ENCODE data around the gene SREBF1.

DNA sequence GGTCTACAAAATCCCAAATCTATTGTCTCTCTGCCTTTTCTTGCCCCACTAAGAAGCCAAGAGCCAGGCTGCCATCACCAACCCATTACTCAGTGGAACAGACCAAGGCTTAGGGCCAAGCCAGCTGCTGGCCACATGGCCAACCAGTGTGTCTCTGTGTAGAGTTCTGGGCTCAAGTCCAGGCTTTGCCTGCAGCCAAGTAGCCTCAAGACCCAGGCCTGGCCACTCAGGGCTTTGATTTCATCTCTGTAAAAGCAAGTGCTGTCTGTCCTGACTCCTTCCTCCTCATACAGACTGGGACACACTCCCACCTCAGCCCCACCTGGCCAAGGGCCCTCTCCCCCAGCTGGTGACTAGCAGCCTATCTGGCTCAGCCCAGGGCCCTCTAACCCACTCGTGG is 14.6 kb downstream of the SREBF1 start:
- no peak for TF ChIP-seq EZH2 (IDR thresholded peaks at IDR 0.05; ENCODE audit: borderline replicate concordance, low read depth, low read length, severe bottlenecking)
- TF ChIP-seq, protein P1, sequence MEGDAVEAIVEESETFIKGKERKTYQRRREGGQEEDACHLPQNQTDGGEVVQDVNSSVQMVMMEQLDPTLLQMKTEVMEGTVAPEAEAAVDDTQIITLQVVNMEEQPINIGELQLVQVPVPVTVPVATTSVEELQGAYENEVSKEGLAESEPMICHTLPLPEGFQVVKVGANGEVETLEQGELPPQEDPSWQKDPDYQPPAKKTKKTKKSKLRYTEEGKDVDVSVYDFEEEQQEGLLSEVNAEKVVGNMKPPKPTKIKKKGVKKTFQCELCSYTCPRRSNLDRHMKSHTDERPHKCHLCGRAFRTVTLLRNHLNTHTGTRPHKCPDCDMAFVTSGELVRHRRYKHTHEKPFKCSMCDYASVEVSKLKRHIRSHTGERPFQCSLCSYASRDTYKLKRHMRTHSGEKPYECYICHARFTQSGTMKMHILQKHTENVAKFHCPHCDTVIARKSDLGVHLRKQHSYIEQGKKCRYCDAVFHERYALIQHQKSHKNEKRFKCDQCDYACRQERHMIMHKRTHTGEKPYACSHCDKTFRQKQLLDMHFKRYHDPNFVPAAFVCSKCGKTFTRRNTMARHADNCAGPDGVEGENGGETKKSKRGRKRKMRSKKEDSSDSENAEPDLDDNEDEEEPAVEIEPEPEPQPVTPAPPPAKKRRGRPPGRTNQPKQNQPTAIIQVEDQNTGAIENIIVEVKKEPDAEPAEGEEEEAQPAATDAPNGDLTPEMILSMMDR (IDR thresholded peaks at IDR 0.05; ENCODE audit: borderline replicate concordance, extremely low read depth, low read length, poor library complexity, severe bottlenecking): no peak
